NCI-H1417 treated with DMSO at 0.1 percent for 48 hours (cell line): ENCODE data around the gene TPP1.
A peak's percentile ranks its signal among the peaks of the same experiment; 100 is the strongest.

ENCODE experiments used
- DNase-seq: peaks from one replicate; lab custom pipeline; 2025; lab: John Stamatoyannopoulos, UW

The TPP1 gene

GRCh38 chr11:6611092-6611962 is 7.9 kb downstream of the TPP1 start:
- DNase-seq: no peak

DNA sequence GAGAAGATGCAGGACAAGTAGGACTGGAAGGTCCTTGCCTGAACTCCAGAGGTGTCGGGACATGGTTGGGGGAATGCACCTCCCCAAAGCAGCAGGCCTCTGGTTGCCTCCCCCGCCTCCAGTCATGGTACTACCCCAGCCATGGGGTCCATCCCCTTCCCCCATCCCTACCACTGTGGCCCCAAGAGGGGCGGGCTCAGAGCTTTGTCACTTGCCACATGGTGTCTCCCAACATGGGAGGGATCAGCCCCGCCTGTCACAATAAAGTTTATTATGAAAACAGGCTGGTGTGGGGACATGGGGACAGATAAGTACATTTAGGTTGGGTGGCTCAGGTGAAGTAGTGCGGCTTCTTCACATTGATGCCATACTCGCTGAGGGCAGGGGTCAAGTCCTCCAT is 8.6 kb downstream of the TPP1 start:
- DNase-seq: no peak

- DNase-seq: no peak
Observed at GRCh38 chr11:6609502-6610015, 9.7 kb downstream of the TPP1 start.

DNA sequence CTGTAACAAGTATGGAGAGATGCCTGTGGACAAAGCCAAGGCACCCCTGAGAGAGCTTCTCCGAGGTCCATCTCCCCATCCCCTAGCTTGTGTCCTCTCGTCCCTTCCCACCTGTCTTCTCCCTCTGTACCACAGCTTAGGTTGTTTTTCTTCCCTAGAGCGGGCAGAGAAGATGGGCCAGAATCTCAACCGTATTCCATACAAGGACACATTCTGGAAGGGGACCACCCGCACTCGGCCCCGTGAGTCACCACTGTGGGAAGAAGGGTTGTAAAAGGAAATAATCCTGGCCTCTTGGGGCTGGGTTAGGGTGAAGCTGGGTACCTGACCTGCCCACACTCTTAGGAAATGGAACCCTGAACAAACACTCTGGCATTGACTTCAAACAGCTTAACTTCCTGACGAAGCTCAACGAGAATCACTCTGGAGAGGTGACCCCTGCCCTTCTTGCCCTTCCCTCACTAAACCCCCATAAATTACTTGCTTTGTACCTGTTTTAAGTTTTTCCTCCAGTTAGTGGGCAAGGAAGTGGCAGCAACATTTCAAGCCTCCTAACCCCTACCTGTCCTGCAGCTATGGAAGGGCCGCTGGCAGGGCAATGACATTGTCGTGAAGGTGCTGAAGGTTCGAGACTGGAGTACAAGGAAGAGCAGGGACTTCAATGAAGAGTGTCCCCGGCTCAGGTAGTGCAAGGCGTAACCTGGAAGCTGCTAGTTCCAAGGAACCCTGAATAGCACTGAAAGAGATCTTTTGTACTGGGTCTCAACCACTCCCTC is 10.3 kb downstream of the TPP1 start:
- no peak for DNase-seq

GRCh38 chr11:6608011-6608410 is 11.2 kb downstream of the TPP1 start:
- no peak for DNase-seq

- no peak for DNase-seq
Observed at GRCh38 chr11:6607190-6607795, 11.9 kb downstream of the TPP1 start.

DNA sequence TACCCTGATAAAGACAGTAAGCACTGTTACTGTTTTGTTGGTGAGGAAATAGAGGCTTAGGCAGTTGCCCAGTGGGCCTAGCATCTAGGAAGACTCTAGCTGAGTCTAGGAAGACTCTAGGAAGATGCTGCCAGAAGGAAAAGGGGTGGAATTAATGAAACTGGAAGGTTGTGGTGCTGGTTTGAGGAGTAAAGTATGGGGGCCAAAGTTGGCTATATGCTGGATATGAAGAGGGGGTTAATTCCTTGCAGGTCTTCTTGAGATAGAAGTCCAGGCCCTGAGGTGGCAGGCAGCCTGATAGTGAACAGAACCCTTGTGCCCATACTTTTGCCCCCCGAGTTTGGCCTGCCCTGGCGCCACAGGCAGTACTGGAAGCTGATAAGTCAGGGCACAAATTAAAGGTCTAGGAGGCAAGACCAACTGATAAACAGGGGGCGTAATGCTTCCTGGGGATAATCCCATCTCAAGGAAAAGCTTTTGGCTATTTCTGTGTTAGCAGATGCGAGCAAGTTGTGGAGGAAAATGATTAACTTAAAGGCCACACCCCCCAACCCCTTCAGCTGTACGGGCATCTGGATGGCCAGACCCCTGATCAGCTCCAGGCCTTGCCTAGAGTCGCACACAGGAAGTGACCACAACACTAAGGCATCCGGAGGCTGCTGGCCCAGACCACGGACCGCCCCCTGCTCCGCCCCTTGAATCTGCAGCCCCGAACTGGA is 12.6 kb downstream of the TPP1 start:
- no peak for DNase-seq

DNA sequence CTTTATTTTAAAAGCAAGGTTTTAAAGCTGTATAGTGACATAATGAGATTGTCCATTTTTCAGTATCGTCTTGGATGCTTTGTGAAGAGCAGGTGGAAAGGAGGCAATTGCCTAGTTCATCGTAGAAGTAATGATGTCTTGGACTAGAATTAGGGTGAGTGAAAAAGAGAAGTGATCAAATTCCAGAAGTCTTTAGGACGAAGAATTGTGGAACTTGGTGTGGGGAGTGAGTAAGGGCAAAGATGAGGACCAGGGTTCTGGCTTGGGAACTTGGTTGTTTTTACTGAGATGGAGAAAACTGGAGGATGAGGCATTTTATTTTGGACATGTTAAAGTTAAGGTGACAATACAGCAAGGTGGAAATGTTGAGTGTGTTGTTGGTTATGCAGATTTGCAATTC is 14.4 kb downstream of the TPP1 start:
- no peak for DNase-seq

- no peak for DNase-seq
Observed at GRCh38 chr11:6604081-6604626, 15.1 kb downstream of the TPP1 start.

DNA sequence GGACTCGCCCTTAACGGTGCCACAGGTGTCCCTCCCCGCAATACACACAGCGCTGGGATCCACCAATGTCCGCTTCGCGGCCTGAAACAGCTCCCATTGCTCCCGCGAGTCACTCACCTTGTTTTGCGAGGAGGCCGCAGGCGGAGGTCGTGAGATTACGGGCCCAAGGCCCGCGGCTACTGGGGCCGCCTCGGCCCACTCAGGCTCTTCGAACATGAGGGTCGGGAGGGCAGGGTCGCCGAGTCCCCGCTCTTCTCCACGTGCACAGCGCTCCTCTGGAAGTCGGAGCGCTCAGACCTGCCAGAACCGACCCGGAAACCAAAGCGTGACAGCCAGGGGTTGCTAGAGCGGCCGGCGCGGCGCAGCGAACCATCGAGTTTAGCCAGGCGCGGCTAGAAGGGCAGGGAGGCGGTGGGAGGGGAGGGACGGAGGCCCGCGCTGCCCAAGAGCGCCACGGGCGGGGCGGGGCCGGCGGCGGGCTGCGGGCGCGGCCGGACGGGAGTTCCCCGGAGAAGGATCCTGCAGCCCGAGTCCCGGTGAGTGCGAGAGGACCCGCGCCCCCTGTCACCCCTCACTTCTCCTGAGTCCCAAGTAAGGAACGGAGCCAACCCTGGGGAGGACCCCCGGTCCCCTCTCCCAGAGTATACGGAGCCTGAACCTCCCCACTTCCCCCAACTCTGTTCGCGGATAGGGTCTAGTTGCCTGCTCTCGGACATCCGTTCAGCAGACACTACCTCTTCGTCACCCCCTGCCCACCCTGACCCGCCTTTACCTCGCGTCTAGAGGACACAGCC is 15.7 kb downstream of the TPP1 start, which contains the start of the genes ILK and RRP8:
ILK (plus strand) TSS at position 488 of the 794 bp plus-strand sequence. CDS start 498 bp downstream, outside the sequence.
RRP8 (minus strand) TSS at position 330 of the 794 bp plus-strand sequence; CDS start at position 216, 114 bp downstream.
- DNase-seq: peak; percentile 34

DNA sequence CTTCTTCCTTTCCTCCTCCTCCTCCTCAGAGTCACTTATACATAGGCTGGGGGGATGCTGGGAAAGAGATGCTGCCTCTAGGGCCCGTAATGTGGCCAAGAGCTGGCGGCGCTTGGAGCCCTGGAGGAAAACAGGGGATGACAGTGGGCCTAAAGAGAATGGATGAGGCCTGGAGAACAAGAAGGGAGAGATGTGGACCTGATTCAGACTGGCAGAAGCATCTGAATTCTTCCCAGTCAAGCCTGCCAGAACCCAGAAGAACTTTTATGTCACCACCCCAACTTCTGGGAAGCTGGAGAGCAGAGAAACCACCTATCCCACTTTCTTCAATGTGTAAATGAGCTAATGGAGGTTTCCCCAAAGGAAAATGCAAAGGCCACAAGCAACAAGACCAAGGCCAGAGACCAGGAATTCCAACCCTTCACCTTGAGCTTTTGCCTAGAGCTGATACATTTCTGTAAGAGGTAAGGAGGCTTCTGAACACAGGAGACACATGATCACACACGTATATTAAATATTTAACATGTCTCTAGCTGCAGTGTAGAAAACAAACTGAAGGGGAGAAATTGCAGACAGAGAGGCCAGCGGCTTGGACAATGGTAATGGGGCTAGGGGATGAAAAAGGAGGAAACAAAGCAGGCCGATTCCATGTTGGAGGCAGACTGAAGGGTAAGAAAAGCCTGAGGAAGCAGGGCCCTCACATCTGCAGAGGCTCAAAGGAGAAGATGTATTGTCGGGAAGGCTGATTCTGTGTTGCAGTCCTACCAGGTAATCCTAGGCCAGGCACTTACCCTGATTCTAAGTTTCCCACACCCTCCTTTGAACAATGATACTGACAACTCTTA is 16.9 kb downstream of the TPP1 start:
- no peak for DNase-seq

- DNase-seq: no peak
Observed at GRCh38 chr11:6601041-6601461, 18.2 kb downstream of the TPP1 start.

- DNase-seq: no peak
Observed at GRCh38 chr11:6599881-6600390, 19.3 kb downstream of the TPP1 start.

GRCh38 chr11:6599449-6599848 is 19.8 kb downstream of the TPP1 start:
- DNase-seq: no peak

GRCh38 chr11:6598555-6598954 is 20.7 kb downstream of the TPP1 start:
- no peak for DNase-seq

- no peak for DNase-seq
Observed at GRCh38 chr11:6596239-6596877, 22.9 kb downstream of the TPP1 start.

- no peak for DNase-seq
Observed at GRCh38 chr11:6594142-6594768, 25.0 kb downstream of the TPP1 start.

DNA sequence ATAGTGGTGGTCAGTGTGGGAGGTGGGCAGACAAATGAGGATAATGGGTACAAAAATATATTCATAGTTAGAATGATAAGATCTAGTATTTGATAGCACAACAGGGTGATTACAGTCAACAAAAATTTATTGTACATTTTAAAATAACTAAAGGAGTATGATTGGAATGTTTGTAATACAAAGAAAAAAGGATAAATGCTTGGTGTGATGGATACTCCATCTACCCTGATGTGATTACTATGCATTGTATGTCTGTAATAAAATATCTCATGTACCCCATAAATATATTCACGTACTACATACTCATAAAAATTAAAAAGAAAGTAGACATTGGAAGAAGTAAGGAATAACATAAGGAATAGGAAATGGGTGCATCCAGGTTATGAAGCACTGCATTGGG is 31.2 kb downstream of the TPP1 start:
- no peak for DNase-seq
